AG10803 (cell line): Measurements from ENCODE around the gene CASP14.
A peak's percentile ranks its signal among the peaks of the same experiment; 100 is the strongest.
"Not testable (repeated sequence)": the region's sequence is repeated elsewhere in the genome, so short reads cannot be mapped to it uniquely, and the experiment has no call there.

Source experiments
- DNase-seq: peaks from one replicate; pipeline ENCODE4 v3.0.0; 2010; ENCODE audit warnings: low read depth
- H3K4me3 ChIP-seq: 2 replicates; pipeline ENCODE4 v1.5.1; 2011; ENCODE audit warnings: mild to moderate bottlenecking, low read length, control low read depth
- TF ChIP-seq, protein P1 (sequence below): conservative IDR thresholded peaks from 2 replicates; pipeline ENCODE4 v1.5.1; 2011; ENCODE audit warnings: mild to moderate bottlenecking, low read length, control low read depth, inconsistent platforms

CASP14 gene

DNA sequence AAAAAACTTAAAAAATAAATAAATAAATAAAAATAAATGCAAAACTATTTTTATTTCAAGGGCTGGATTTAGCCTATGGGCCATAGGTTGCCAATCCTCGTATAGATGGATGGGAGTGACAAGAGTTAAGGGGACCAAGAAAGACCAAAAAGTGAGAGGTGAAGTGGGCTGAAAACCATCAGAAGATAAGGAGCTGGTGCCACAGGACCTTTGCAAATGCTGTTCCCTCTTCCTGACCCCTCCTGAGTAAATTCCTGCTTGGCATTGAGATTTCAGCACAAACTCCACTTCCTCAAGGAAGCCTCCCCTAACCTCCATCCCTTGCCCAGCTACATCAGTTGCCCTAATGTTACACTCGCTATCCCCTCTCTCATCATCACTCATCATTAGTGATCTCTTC is 43.7 kb downstream of the CASP14 start:
- TF ChIP-seq, protein P1, sequence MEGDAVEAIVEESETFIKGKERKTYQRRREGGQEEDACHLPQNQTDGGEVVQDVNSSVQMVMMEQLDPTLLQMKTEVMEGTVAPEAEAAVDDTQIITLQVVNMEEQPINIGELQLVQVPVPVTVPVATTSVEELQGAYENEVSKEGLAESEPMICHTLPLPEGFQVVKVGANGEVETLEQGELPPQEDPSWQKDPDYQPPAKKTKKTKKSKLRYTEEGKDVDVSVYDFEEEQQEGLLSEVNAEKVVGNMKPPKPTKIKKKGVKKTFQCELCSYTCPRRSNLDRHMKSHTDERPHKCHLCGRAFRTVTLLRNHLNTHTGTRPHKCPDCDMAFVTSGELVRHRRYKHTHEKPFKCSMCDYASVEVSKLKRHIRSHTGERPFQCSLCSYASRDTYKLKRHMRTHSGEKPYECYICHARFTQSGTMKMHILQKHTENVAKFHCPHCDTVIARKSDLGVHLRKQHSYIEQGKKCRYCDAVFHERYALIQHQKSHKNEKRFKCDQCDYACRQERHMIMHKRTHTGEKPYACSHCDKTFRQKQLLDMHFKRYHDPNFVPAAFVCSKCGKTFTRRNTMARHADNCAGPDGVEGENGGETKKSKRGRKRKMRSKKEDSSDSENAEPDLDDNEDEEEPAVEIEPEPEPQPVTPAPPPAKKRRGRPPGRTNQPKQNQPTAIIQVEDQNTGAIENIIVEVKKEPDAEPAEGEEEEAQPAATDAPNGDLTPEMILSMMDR = no peak
- DNase-seq = no peak
- no peak overlapping the region for H3K4me3 ChIP-seq

DNA sequence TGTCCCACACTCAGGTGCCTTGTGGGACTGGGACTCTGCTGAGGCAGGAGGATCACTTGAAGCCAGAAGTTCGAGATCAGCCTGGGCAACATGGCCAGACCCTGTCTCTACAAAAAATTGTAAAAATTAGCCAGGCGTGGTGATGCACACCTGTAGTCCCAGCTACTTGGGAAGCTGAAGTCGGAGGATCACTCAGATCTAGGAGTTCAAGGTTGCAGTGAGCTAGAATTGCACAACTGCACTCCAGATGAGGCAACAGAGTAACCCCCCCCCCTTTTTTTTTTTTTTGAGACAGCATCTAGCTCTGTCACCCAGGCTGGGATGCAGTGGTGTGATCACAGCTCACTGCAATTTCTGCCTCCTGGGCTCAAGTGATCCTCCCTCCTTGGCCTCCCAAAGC is 46.9 kb downstream of the CASP14 start:
- H3K4me3 ChIP-seq = no peak overlapping the region
- TF ChIP-seq, protein P1 = no peak
- DNase-seq = no peak

DNA sequence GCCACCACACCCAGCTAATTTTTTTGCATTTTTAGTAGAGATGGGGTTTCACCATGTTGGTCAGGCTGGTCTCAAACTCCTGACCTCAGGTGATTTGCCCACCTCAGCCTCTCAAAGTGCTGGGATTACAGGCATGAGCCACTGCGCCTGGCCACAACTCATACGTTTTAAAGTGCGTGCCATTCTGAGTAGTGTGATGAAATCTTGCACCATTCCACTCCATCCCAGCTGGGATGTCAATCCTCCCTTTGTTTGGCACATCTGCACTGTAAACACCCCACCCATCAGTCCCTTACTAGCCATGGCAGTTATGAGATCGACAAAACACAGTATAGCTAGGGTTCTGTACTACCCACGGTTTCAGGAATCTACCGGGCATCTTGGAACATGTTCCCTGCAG is 48.7 kb downstream of the CASP14 start:
- H3K4me3 ChIP-seq, DNase-seq: not testable (repeated sequence)

DNA sequence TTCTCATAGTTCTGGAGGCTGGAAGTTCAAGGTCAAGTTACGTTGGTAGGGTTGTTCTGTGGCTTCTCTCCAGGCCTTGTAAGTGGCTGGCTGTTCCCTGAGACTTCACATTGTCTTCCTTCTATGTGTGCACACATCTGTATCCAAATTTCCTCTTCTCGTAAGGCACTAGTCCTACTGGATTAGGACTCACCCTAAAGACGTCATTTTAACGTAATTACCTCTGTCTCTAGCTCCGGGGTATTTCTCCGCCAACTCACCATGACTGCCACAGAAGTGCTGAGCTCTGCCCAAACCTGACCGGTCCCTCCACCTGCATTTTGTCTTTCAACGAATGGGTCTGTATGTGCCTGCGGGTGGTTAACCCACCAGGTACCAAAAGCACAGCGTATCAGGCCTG is 49.2 kb downstream of the CASP14 start:
- TF ChIP-seq, protein P1 = no peak
- H3K4me3 ChIP-seq = no peak overlapping the region
- DNase-seq = no peak

DNA sequence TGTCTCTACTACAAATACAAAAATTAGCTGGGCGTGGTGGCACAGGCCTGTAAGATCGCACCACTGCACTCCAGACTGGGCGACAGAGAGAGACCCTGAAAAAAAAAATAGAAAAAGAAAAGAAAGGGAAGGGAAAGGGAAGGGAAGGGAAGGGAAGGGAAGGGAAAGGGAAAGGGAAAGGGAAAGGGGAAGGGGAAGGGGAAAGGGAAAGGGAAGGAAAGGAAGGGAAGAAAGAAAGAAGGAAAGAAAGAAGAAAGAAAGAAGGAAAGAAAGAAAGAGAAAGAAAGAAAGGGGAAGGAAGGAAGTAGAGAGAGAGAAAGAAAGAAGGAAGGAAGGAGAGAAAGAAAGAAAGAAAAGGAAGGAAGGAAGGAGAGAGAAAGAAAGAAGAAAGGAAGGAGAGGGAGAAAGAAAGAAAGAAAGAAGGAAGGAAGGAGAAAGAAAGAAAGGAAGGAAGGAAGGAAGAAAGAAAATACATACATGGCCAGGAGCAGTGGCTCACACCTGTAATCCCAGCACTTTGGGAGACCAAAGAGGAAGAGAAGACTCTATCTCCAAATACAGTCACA is 49.8 kb downstream of the CASP14 start:
- DNase-seq = no peak
- no peak overlapping the region for H3K4me3 ChIP-seq
- TF ChIP-seq, protein P1 = no peak

DNA sequence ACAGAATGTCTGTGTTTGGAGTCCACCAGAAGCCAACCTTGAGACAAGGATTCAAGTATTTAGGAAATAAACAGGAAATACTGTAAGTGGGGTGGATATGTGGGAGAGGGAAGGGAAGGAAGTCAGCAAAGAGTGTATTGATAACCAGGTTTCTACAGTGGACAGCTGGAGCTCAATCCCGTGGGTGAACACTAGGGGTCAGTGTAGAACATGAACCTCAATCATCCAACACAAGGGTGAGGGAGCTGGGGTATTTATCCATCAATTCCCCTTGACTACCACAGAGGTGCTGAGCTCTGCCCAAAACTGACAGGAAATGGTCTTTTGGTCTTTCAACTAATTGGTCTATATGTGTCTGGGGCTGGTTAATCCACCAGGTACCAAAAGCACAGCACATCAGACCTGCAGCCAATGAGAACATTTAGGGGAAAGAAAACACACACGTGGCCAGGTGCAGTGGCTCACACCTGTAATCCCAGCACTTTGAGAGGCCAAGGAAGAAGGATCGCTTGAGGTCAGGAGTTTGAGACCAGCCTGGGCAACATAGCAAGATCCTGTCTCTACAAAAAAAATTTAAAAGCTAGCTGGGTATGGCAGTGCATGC is 52.3 kb downstream of the CASP14 start:
- peak; percentile 36 for DNase-seq
- TF ChIP-seq, protein P1 = peak; percentile 75
- no peak overlapping the region for H3K4me3 ChIP-seq

DNA sequence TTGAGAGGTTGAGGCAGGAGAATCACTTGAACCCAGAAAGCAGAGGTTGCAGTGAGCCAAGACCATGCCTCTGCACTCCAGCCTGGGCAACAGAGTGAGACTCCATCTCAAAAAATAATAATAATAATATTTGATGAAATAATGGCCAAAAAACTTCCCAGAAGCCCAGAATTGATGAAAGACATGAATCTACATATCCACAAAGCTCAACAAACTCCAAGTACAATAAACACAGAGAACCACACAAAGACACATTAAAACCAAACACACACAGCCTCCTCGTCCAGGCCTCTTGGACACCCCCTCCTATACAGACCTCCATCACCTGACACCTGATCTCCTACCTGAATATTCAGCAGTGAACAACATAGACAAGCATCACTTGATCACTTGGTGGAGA is 54.7 kb downstream of the CASP14 start:
- no peak overlapping the region for H3K4me3 ChIP-seq
- TF ChIP-seq, protein P1 = no peak
- DNase-seq = no peak
